Urinary bladder (tissue), 4 donors: ENCODE results near the gene TOX2. TPM values are rescaled to one million over a fixed set of nuclear protein-coding genes. Genes with fewer than 3 reads are reported as not detected.

Source experiments
- DNase-seq: peaks from one replicate; pipeline ENCODE4 v3.0.0-alpha.2; 2015; ENCODE audit errors: extremely low spot score
- H3K27ac ChIP-seq: one replicate; pipeline ENCODE4 v1.5.1; 2013; ENCODE audit warnings: low read depth, mild to moderate bottlenecking, moderate library complexity
- H3K36me3 ChIP-seq: one replicate; pipeline ENCODE4 v1.6.1; 2013; ENCODE audit warnings: mild to moderate bottlenecking, moderate library complexity; ENCODE audit not compliant: insufficient read depth
- H3K4me1 ChIP-seq: one replicate; pipeline ENCODE4 v1.6.1; 2013; ENCODE audit warnings: mild to moderate bottlenecking, moderate library complexity; ENCODE audit not compliant: insufficient read depth
- H3K4me3 ChIP-seq: one replicate; pipeline ENCODE4 v1.5.1; 2013; ENCODE audit warnings: low read depth, low read length
- WGBS: extraction: QIAGEN DNeasy Blood & Tissue Kit; methylation state at CpG from one replicate; pipeline ENCODE4 v1.1.7; 2013; 5-methylcytosine and 5-hydroxymethylcytosine counted together
- polyA plus RNA-seq: library from polyadenylated mRNA; stranded (reverse); fragments of 200-250 nt; gene quantifications from one replicate; pipeline ENCODE4 v1.2.3, GENCODE V29; 2013
- total RNA-seq: library from RNA; depleted of rRNA; stranded (reverse); fragments of >200 nt; gene quantifications from one replicate; pipeline ENCODE4 v1.2.3, GENCODE V29; 2014
- donor health status: healthy with polysubstance abuse.
- donor health status: healthy.

TOX2 gene
- total and polyA plus RNA-seq, 2 donors, result 1.6 to 38.0 TPM

GRCh38 chr20:43987018-43987417 is 72.4 kb downstream of the TOX2 start:
- no peaks in the 10 kb centered on the region for H3K36me3 ChIP-seq
- H3K4me1 ChIP-seq, result no peaks in the 10 kb centered on the region
- no peak for DNase-seq
- no peak overlapping the region for H3K4me3 ChIP-seq
- H3K27ac ChIP-seq, result no peak overlapping the region
- WGBS, result 83% methylated on average over 1 of the region's 1 CpG

GRCh38 chr20:43987531-43987930 is 72.9 kb downstream of the TOX2 start:
- no peaks in the 10 kb centered on the region for H3K36me3 ChIP-seq
- no peak overlapping the region for H3K4me3 ChIP-seq
- DNase-seq, result no peak
- H3K4me1 ChIP-seq, result no peaks in the 10 kb centered on the region
- no peak overlapping the region for H3K27ac ChIP-seq
- WGBS, result 66% methylated on average over 4 of the region's 4 CpGs

- Histone ChIP-seq H3K4me3 (no peak overlapping the region), H3K27ac (no peak overlapping the region), H3K36me3 (no peaks in the 10 kb centered on the region), H3K4me1 (no peaks in the 10 kb centered on the region)
- no peak for DNase-seq
- WGBS, result 80% methylated on average over 2 of the region's 2 CpGs
These were observed 73.8 kb downstream of the TOX2 start for GRCh38 chr20:43988451-43988850.

GRCh38 chr20:43988867-43989266 is 74.2 kb downstream of the TOX2 start:
- no peaks in the 10 kb centered on the region for H3K4me1 ChIP-seq
- 80% methylated on average over 1 of the region's 1 CpG for WGBS
- no peak overlapping the region for H3K4me3 ChIP-seq
- H3K36me3 ChIP-seq, result no peaks in the 10 kb centered on the region
- DNase-seq, result no peak
- H3K27ac ChIP-seq, result no peak overlapping the region

GRCh38 chr20:43991261-43991660 is 76.6 kb downstream of the TOX2 start:
- no peaks in the 10 kb centered on the region for H3K36me3 ChIP-seq

GRCh38 chr20:43991982-43992381 is 77.3 kb downstream of the TOX2 start:
- no peak for DNase-seq
- Histone ChIP-seq H3K27ac (no peak overlapping the region), H3K4me1 (no peaks in the 10 kb centered on the region), H3K4me3 (no peak overlapping the region), H3K36me3 (no peaks in the 10 kb centered on the region)
- 83% methylated on average over 11 of the region's 11 CpGs for WGBS

More at GRCh38 chr20:43991261-43991660, 76.6 kb downstream of the TOX2 start:
- no peak for DNase-seq
- H3K27ac ChIP-seq, result no peak overlapping the region
- H3K4me1 ChIP-seq, result no peaks in the 10 kb centered on the region
- H3K4me3 ChIP-seq, result no peak overlapping the region
- 94% methylated on average over 5 of the region's 5 CpGs for WGBS

GRCh38 chr20:43992885-43993284 is 78.2 kb downstream of the TOX2 start:
- Histone ChIP-seq H3K4me1 (no peaks in the 10 kb centered on the region), H3K27ac (no peak overlapping the region), H3K36me3 (no peaks in the 10 kb centered on the region), H3K4me3 (no peak overlapping the region)
- 91% methylated on average over 10 of the region's 10 CpGs for WGBS
- DNase-seq, result no peak

- Histone ChIP-seq H3K27ac (no peak overlapping the region), H3K36me3 (no peaks in the 10 kb centered on the region), H3K4me1 (no peaks in the 10 kb centered on the region), H3K4me3 (no peak overlapping the region)
- DNase-seq, result no peak
- WGBS, result 75% methylated on average over 4 of the region's 4 CpGs
These were observed 78.9 kb downstream of the TOX2 start for GRCh38 chr20:43993560-43993959.

- H3K27ac ChIP-seq, result no peak overlapping the region
- no peaks in the 10 kb centered on the region for H3K36me3 ChIP-seq
- H3K4me1 ChIP-seq, result no peaks in the 10 kb centered on the region
- 69% methylated on average over 11 of the region's 11 CpGs for WGBS
- H3K4me3 ChIP-seq, result no peak overlapping the region
- DNase-seq, result no peak
These were observed 79.9 kb downstream of the TOX2 start for GRCh38 chr20:43994486-43995100.

GRCh38 chr20:43995645-43996044 is 81.0 kb downstream of the TOX2 start:
- DNase-seq, result no peak

GRCh38 chr20:43996240-43996930 is 81.7 kb downstream of the TOX2 start:
- Histone ChIP-seq H3K36me3 (no peaks in the 10 kb centered on the region), H3K27ac (no peak overlapping the region), H3K4me3 (no peak overlapping the region), H3K4me1 (no peaks in the 10 kb centered on the region)
- 84% methylated on average over 7 of the region's 7 CpGs for WGBS
- no peak for DNase-seq

More at GRCh38 chr20:43995645-43996044, 81.0 kb downstream of the TOX2 start:
- Histone ChIP-seq H3K36me3 (no peaks in the 10 kb centered on the region), H3K4me3 (no peak overlapping the region), H3K27ac (no peak overlapping the region), H3K4me1 (no peaks in the 10 kb centered on the region)

- 66% methylated on average over 4 of the region's 4 CpGs for WGBS
- no peak overlapping the region for H3K27ac ChIP-seq
- DNase-seq, result no peak
- H3K4me1 ChIP-seq, result no peaks in the 10 kb centered on the region
- H3K4me3 ChIP-seq, result no peak overlapping the region
- H3K36me3 ChIP-seq, result no peaks in the 10 kb centered on the region
These were observed 85.2 kb downstream of the TOX2 start for GRCh38 chr20:43999848-44000247.

GRCh38 chr20:44001667-44002596 is 87.3 kb downstream of the TOX2 start:
- Histone ChIP-seq H3K4me3 (no peak overlapping the region), H3K36me3 (no peaks in the 10 kb centered on the region), H3K27ac (no peak overlapping the region), H3K4me1 (no peaks in the 10 kb centered on the region)
- no peak for DNase-seq
- 87% methylated on average over 6 of the region's 6 CpGs for WGBS

GRCh38 chr20:44002861-44003260 is 88.2 kb downstream of the TOX2 start:
- H3K4me1 ChIP-seq, result no peaks in the 10 kb centered on the region
- H3K36me3 ChIP-seq, result no peaks in the 10 kb centered on the region
- no peak for DNase-seq
- WGBS, result 93% methylated on average over 1 of the region's 1 CpG
- no peak overlapping the region for H3K4me3 ChIP-seq
- H3K27ac ChIP-seq, result no peak overlapping the region
